ENCODE results near the gene FOXF2. TPM values are rescaled to one million over a fixed set of nuclear protein-coding genes. Genes with fewer than 3 reads are reported as not detected.

Gene FOXF2
- total RNA-seq, 1 experiment from 2014 or later = 10.0 TPM

DNA sequence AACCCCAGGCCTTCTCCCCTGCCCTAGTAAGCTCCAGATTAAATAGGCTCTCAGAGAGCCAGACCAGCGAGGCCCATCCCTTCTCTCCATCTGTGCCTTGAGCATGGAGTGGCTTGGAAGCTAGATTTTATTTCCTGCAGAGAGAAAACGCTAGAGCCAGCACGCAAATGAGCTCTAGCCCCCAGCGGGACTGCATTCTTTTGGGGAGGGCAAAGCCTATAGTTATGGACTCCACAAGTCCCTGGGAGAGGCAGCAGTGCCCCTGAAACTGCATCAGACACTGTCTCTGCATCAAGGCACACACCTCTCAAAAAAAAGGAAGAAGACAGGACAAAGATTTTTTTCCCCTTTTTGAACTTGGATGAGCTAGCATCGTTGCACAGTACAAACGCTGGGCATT, 15.8 kb downstream of the FOXF2 start:
- no peak for DNase-seq (ENCODE audit: low read depth)

DNA sequence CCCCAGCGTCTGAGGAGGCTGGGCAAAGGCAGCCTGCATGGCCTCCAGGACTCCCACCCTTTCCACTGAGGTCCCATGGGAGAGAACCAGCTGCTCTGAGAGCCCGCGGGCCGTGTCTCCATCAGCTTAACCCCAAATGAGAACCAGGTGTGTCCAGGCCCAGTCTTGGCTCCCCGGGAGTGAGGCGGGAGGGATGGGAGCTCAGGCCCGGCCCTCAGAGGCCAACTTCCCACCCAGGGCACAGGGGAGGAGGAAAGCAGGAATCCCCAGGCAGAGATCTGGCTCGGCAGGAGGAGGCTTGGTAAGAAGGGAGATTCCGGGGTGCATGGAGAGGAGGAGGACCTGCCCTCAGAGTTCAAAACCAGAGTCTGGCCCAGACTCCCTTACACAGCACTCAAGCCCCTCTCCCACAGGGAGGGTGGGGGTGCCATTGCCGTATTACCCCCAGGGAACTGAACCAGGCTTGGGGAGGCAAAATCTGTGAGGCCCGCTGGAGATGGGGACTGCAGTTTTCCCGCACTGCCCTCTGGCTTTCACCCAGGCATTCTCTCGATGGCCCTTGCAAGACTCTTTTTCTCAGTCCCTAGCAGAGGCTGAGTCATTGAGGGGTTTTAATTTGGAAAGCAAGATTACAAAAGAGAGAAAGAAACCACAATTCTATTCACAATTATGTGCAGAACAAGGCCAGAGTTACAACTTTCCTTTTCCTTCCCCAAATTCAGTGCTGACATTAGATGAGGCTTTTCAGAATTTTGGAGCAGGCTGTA, 17.1 kb downstream of the FOXF2 start:
- DNase-seq (ENCODE audit: low read depth) = peak; percentile 28

DNA sequence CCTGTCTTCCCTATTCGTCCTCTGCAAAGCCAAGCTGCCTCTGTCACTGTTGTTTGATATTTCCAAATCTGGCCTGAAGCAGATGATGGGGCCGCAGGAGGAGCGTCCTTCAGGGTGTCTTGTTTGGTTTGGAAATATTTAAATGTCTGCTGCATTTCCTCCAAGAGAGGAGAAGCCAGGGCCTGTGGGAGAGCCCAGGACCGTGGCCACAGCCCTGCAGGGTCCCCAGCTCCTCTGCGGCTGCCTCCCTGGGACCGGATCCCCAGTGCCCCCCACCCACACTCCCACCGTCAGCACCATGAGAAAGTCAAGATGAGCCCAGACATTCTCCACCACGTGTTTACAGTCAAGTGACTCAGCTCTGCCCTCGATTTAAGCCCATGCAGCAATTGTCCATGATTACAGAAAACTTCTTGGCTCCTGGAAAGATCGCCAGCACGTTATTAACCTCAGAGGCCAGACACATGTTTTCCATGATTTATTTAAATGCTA, 18.2 kb downstream of the FOXF2 start:
- no peak for DNase-seq (ENCODE audit: low read depth)

DNA sequence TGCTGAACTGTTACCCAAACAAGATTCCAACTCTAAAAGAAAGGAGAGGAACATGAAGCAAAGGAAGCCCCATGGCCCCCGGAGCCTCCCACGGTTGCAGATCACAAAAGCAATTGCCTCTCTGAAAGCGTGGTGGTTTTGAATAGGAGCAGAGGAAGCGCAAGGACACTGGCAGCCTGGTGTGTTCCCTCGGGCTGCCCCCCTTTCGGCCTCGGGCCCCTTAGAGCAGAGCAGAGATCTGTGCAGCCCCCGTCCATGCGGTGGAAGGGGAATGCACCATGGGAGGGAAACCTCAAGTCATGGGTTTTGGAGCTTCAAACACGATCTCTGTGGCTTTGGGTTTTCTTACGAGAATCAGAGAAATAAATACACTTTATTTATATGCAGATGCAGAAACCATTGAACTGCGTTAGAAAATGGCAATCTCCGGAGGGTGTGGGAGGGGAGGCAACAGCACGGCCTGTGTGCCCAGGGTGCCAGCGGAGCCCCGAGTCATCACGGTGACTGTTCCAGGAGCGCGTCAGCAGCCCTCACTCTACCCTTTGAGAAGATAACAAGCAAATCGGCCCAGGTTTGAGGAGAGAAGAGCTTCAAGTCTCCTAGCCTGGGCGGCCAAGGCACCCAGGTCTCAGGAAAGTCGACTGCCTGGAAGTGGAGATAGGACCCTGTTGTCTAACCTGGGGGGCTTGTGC, 20.5 kb downstream of the FOXF2 start:
- DNase-seq (ENCODE audit: low read depth) = no peak

DNA sequence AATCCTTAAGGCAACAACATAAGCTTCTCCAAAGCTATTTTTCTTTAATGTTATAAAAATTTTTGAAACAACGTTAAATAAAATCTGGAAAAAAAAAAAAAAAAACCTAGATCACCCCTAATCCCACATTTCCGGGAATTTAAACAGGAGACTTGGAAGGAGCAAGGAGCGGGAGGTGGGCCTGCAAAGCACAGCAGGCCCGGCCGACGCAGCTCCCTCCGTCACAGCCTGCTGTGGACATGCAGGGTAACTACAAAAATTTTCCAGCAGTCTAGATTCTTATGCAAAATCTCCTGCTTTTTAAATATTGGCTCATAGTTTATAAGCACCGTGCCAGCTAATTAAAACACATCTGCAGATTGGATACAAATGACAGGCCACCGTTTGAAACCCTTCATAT, 23.5 kb downstream of the FOXF2 start:
- DNase-seq (ENCODE audit: low read depth) = no peak

DNA sequence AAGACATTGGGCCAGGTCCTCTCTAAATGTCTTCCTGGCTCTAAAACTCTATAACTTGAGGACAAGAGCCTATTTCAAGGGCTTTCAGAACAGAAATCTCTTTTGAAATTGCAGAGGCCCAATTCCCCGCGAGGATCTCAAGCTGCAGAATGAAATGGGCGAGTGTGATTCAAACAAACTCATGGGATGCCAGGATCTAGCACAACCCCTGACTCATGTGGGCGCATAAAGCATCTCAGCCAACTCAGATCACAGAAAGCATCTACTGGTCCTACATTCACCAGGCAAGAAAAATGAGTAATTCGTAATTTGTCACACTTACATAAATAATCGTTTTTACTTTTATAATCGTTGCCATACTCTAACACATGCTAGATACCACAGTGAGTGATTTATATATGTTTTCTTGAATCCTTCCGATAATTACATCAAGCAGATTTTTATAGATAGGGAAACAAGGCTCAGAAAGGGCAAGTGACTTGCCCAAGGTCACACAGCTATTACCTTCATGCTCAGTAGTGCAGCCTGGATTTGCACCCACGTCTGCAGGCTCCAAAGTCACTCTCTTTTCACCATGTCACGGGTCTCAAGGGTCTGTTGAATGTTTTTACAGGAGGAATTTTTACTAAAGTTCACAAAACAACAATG, 26.2 kb downstream of the FOXF2 start:
- DNase-seq (ENCODE audit: low read depth) = no peak

DNA sequence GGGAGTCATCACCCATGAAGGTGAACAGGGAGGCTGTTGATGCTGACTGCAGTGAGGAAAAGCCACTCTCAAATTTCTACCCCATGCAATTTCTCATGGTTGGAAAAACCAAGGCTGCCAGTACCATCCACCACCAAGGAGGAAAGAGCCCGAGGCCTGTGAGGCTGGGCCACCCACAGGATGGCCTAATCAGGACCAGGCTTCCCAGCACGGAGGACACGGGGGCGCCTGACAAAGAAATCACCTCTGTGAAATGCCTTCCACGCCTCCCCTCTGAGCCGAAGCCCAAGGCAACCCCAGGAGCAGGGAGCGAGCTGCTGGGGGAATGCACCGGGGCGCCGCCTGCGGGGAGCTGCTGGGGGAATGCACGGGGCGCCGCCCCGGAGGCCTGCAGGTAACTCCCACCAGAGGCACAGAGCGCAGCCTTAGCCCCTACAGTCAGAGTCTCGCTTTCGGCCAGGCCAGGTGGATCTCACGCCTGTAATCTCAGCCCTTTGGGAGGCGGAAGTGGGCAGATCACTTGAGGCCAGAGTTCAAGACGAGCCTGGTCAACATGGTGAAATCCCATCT, 26.9 kb downstream of the FOXF2 start:
- DNase-seq (ENCODE audit: low read depth) = no peak

DNA sequence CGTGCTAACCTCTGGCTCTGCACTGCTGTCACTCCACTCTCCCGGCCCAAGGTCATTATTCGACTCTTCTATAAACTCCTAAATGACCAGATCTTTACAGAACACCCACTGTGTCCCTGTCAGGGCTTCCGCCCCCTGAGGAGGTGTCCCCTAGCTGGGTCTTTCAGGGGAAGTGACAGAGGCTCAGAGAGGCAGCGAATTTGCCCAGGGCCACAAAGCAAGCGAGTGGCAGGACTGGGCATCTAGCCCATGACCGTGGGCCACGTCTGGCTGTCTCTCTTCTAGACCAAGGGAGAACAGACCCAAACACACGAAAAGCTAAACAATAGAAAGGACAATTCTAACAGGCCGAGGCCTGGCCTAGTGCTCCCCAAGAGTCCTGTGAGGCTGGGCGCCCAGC, 27.4 kb downstream of the FOXF2 start:
- DNase-seq (ENCODE audit: low read depth) = no peak

DNA sequence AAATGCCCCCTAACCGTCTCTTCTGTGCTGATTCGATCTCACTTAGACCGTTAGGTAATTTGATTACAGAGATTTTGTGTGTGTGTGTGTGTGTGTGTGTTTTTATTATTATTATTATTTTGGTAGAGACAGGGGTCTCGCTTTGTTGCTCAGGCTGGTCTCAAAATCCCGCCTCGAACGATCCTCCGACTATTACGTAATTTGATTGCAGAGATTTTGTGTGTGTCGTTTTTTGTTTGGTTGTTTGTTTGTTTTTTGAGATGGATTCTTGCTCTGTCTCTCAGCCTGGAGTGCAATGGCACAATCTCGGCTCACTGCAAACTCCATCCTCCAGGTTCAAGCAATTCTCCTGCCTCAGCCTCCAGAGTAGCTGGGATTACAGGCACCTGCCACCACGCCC, 28.3 kb downstream of the FOXF2 start:
- no peak for DNase-seq (ENCODE audit: low read depth)

DNA sequence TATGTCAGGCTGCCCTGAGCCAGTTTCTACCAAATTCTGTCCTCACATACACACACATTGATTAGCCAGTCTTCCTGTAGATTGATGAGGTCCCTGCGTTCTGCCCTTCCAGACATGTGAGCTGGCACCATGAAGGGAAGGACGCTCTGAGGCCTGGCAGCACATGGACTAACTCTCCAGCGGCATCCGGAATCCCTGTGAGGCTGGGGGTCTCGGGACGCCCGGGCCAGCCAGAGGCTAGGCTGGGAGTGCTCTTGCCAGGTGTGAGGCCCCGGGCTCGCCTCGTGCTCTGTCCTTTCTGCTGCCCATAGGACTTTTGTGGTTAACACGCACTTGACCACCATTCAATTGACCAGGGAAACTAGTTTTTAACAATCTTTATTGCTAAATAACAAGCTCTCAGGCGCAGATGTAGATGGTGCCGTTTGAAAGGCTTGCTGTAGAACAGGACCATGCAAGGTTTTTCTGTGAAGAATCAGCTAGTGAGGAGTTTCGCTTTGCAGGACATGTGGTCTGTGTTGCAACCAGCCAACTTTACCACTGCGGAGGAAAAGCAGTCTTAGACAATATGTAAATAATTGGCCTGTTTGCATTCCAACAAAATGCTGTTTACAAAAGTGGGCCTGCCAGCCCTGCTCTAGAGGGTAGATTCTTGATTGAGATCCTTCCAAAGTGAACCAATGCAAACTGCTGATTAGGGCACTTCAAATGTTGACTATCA, 29.3 kb downstream of the FOXF2 start:
- no peak for DNase-seq (ENCODE audit: low read depth)

DNA sequence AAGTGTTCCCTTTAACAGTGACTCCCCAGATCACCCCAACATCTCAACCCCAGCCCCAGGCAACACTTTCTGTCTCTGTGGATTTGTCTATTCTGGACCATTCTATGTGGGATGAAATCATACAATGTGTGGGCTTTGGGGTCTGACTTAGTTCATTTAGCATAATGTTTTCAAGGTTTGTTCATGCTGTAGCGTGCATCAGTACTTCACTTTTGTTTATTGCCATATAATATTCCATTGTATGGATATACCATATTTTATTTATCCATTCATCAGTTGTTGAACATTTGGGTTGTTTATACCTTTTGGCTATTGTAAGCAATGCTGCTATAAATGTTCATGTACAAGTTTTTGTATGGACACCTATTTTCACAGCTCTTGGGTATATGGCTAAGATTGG, 31.0 kb downstream of the FOXF2 start:
- no peak for DNase-seq (ENCODE audit: low read depth)

DNA sequence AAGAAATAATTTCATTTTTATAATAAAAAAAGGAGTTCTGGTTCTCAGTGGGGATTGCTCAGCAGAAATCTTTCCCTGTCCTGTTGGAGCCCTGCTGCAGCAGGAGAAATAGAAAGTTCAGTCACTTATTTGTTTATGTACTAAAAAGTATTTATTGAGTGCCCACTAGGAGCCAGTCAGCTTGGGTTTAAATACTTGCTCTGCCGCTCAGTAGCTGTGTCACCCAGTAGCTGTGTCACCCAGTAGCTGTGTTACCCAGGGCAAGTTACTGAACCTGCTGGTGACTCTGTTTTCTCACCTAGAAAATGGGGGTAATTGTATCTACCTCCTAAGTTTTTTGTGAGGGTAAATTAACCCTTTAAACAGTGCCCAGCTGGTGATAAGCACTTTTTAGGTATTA, 32.9 kb downstream of the FOXF2 start:
- no peak for DNase-seq (ENCODE audit: low read depth)

DNA sequence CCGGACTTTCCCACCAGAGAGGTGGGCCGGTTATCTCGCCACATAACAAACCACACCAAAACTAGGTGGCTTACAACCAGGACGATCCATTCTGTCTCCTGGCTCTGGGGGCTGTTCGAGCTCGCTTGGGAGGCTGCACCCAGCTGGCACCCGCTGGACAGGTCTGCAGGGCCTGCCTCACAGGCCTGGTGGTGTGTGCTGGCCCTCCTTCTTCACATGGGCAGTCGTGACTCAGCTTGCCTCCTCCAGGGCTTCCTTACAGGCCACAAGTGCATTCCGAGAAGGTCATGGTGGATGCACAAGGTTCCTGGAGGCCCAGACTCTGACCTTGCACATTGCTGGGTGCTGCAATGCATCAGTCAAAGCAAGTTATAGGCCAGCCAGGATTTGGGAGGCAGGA, 34.2 kb downstream of the FOXF2 start:
- DNase-seq (ENCODE audit: low read depth) = no peak

DNA sequence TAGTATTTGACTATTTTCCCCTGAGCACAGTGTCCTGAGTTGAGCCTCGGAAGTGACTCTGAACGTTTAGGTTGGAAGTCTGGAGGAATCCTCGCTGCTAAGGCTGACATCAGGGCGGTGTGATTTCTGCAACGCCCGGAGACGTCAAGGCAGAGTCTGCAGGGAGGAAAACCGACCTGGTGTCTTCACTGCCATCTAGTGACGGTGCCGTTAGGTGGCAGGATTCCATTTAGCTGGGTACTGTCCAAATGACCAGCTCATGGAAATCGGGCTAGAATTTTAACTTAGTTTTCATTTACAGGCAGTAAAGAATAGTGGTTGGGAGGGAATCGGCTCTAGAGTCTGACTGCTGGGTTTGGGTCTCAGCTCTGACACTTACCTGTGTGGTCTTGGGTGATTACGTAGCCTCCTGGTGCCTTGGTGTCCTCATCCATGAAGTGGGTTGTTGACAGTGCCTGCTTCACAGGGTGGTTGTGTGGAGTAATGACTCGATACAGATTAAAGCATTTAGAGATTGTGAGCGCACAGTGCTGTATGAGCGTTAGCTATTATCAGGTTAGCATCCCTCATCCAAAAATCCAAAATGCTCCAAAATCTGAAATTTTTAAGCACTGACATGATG, 35.0 kb downstream of the FOXF2 start:
- peak; percentile 49 for DNase-seq (ENCODE audit: low read depth)

DNA sequence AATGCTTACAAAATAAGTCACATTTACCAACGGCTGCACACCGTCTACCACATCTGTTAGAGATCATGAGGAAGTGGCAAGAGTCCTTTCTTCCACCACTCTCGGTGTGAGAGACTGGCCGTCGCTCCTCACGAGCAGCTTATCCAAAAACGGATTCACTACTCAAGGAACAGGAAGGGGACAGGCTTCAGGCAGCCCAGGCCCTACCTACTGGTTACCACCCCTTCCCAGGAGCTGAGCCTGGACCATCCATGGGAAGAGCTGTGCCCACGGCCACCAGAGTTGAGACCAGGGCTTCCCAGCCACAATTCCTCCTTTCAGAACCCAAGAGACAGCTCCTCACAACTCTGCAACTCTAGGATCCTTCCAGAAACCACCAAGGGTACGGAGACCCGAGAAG, 37.0 kb downstream of the FOXF2 start:
- no peak for DNase-seq (ENCODE audit: low read depth)

DNA sequence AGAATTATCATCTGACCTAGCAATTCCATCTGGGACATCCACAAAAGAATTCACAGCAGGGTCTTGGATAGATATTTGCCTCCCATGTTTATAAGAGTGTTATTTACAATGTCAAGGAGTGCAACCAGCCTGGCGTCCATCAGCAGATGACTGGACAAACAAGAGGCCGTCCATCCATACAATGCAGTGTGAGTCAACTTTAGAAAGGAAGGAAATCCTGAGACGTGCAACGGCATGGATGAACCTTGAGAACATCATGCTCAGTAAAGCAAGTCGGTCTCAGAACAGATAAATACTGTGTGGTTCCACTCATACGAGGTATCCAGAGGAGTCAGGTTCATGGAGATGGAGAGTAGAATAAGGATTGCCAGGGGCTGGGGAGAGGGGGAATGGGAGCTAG, 46.4 kb downstream of the FOXF2 start:
- DNase-seq (ENCODE audit: low read depth) = peak; percentile 15

DNA sequence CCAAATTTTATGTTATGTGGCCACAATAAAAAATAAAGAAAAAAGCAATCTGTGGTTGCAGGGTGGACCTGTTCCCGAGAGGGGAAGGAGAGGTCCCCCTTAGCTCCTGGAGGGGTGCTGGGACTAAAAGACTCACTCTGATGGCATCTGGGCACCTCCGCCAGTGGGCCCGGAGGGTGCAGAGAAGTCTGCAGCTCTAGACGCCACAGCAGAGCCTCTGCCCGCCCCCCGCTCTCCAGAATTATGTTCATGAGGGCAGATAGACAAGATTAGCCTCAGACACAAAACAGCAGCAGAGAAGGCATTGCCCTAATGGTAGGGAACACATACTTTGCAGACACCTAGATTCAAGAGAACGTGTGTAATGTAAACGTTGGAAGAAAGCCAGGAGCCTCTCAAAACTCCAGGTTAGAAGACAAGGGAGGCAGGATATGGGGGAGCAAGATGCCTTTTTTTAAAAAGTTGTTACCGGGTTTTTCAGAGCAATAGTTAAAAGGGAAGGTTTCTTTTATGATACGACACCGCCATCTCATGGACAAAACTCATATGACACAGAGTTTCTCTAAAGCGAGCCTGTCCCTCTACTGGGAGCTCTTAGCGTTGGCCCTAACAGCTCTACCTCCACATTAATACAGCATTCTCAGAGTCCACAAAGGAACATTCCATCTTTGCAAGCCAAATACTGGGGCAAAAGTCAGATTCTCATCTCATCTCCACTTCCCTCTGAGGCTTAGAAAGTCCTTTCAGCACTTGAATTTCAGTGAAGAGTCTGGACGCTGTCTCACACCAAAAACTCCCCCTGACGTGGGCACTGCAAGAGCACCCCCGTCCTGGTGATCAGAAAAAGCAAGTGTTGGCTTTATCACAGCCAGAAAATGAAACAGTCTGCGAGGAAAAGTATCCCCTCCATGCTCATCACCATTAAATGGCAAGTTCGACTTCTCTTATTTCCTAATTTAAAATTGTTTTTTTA, 47.2 kb downstream of the FOXF2 start:
- DNase-seq (ENCODE audit: low read depth) = peak; percentile 78

DNA sequence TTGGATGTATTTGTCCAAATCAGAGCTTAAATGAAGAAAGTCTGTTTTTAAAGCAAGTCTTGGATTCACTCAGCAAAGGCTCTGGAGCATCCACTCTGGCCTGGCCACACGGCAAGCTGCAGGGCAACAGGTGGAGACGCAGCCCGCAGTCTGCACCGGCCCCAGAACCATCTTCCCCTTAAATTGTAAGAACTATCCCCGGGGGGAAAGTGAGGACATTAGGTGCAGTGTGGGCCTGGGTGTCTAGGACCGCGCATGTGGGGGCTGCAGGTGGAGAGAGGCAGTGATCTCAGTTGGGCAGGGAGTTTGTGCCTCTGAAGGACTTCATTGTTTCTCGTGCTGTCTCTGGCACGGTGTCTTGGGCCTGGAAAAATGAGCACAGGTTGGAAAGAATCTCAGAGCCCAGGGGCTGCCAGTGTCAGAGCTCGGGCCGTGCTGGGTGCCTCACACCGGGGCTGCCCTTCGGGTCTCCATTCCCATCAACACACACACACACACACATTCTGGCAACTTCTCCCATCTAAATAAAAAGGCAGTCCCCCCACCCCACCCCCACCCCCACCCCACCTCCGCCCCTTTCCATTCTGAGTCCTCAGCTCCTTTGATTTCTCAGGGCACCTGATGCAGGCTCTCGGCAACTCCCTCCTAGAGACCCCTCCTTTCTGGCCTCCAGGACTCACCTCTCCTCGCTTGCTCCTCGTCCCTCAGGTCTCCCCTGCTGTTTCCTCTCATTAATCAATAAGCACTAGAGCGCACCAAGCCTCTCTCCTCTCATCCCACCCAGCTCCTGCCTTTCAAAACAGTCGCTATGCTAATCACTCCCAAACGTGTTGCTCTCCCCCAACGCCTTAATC, 48.4 kb downstream of the FOXF2 start:
- no peak for DNase-seq (ENCODE audit: low read depth)

DNA sequence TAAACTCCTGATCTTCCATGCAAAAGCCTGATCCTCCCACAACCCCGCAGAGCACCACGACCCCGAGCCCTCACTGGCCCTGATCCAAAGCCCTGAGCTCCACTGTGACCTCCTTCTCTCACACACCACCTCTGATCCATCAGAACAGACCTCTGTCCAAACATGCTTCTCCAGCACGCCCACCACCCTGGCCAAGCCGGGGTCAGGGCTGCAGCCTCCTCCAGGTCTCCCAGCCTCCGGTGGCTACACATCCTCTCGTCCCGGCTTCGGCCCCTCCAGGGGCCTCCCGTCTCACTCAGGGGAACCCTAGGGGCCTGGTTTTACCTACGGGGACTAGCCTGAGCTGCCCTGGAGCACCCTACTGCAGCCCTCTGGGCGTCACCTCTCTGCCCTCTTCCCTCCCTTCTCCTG, 49.1 kb downstream of the FOXF2 start:
- no peak for DNase-seq (ENCODE audit: low read depth)
